ENCODE measurements around the gene ADAMTS7. TPM values are rescaled to one million over a fixed set of nuclear protein-coding genes. Genes with fewer than 3 reads are reported as not detected.

The ADAMTS7 gene
- total and polyA plus RNA-seq, 2 of the 8 experiments (the other 6 are each of a cell fraction or from before 2014, with no cell fraction given): 27.9 to 45.2 TPM

DNA sequence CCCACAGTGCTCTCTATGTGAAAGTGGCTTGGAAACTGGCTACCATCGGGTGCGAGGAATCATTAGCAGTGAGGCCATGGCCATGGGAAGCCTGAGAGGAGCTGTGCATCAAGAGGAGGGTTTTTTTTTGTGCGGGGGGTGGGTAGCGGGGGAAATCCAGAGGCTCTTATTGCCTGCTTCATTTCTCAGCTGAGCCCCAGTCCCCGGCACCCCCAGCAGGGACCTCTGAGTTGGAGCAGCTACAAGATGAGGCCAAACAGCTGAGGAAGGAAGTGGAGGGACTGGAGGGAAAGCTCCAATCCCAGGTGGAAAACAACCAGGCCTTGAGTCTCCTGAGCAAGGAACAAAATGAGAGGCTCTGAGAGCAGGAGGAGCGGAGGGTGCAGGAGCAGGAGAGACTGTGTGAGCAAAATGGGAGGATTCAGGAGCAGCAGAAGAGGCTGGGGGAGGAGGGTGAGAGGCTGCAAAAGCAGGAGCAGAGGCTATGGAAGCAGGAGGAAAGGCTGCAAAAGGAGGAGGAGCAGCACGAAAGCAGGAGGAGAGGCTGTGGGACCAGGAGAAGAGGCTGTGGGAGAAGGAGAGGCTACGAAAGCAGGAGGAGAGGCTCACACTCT, 76.7 kb downstream of the ADAMTS7 start (continued):
- TF ChIP-seq, protein P1, sequence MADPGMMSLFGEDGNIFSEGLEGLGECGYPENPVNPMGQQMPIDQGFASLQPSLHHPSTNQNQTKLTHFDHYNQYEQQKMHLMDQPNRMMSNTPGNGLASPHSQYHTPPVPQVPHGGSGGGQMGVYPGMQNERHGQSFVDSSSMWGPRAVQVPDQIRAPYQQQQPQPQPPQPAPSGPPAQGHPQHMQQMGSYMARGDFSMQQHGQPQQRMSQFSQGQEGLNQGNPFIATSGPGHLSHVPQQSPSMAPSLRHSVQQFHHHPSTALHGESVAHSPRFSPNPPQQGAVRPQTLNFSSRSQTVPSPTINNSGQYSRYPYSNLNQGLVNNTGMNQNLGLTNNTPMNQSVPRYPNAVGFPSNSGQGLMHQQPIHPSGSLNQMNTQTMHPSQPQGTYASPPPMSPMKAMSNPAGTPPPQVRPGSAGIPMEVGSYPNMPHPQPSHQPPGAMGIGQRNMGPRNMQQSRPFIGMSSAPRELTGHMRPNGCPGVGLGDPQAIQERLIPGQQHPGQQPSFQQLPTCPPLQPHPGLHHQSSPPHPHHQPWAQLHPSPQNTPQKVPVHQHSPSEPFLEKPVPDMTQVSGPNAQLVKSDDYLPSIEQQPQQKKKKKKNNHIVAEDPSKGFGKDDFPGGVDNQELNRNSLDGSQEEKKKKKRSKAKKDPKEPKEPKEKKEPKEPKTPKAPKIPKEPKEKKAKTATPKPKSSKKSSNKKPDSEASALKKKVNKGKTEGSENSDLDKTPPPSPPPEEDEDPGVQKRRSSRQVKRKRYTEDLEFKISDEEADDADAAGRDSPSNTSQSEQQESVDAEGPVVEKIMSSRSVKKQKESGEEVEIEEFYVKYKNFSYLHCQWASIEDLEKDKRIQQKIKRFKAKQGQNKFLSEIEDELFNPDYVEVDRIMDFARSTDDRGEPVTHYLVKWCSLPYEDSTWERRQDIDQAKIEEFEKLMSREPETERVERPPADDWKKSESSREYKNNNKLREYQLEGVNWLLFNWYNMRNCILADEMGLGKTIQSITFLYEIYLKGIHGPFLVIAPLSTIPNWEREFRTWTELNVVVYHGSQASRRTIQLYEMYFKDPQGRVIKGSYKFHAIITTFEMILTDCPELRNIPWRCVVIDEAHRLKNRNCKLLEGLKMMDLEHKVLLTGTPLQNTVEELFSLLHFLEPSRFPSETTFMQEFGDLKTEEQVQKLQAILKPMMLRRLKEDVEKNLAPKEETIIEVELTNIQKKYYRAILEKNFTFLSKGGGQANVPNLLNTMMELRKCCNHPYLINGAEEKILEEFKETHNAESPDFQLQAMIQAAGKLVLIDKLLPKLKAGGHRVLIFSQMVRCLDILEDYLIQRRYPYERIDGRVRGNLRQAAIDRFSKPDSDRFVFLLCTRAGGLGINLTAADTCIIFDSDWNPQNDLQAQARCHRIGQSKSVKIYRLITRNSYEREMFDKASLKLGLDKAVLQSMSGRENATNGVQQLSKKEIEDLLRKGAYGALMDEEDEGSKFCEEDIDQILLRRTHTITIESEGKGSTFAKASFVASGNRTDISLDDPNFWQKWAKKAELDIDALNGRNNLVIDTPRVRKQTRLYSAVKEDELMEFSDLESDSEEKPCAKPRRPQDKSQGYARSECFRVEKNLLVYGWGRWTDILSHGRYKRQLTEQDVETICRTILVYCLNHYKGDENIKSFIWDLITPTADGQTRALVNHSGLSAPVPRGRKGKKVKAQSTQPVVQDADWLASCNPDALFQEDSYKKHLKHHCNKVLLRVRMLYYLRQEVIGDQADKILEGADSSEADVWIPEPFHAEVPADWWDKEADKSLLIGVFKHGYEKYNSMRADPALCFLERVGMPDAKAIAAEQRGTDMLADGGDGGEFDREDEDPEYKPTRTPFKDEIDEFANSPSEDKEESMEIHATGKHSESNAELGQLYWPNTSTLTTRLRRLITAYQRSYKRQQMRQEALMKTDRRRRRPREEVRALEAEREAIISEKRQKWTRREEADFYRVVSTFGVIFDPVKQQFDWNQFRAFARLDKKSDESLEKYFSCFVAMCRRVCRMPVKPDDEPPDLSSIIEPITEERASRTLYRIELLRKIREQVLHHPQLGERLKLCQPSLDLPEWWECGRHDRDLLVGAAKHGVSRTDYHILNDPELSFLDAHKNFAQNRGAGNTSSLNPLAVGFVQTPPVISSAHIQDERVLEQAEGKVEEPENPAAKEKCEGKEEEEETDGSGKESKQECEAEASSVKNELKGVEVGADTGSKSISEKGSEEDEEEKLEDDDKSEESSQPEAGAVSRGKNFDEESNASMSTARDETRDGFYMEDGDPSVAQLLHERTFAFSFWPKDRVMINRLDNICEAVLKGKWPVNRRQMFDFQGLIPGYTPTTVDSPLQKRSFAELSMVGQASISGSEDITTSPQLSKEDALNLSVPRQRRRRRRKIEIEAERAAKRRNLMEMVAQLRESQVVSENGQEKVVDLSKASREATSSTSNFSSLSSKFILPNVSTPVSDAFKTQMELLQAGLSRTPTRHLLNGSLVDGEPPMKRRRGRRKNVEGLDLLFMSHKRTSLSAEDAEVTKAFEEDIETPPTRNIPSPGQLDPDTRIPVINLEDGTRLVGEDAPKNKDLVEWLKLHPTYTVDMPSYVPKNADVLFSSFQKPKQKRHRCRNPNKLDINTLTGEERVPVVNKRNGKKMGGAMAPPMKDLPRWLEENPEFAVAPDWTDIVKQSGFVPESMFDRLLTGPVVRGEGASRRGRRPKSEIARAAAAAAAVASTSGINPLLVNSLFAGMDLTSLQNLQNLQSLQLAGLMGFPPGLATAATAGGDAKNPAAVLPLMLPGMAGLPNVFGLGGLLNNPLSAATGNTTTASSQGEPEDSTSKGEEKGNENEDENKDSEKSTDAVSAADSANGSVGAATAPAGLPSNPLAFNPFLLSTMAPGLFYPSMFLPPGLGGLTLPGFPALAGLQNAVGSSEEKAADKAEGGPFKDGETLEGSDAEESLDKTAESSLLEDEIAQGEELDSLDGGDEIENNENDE (IDR thresholded peaks at IDR 0.05; ENCODE audit: insufficient replicate concordance, low read length): no peak
- TF ChIP-seq SRF (IDR thresholded peaks at IDR 0.05; ENCODE audit: low read depth, low read length) (no peak), TEAD4 (IDR thresholded peaks at IDR 0.05; ENCODE audit: low read depth, low read length) (no peak), POU5F1 (IDR thresholded peaks at IDR 0.05; ENCODE audit: low read depth, low read length) (no peak), SIX5 (IDR thresholded peaks at IDR 0.05; ENCODE audit: low read depth, low read length) (no peak), HDAC2 (IDR thresholded peaks at IDR 0.05; ENCODE audit: borderline replicate concordance in 1 of 2, low read depth in 2 of 2, low read length in 2 of 2) (no peak)
- TF ChIP-seq, protein P2, sequence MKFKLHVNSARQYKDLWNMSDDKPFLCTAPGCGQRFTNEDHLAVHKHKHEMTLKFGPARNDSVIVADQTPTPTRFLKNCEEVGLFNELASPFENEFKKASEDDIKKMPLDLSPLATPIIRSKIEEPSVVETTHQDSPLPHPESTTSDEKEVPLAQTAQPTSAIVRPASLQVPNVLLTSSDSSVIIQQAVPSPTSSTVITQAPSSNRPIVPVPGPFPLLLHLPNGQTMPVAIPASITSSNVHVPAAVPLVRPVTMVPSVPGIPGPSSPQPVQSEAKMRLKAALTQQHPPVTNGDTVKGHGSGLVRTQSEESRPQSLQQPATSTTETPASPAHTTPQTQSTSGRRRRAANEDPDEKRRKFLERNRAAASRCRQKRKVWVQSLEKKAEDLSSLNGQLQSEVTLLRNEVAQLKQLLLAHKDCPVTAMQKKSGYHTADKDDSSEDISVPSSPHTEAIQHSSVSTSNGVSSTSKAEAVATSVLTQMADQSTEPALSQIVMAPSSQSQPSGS (IDR thresholded peaks at IDR 0.05; ENCODE audit: low read length): no peak

Measured in H1 (cell line).